HCT116 (cell line): ENCODE data around the gene NYAP1. TPM values are rescaled to one million over a fixed set of nuclear protein-coding genes. Genes with fewer than 3 reads are reported as not detected.
"Not testable (repeated sequence)": the region's sequence is repeated elsewhere in the genome, so short reads cannot be mapped to it uniquely, and the experiment has no call there.

Experiments used
- ATAC-seq: fragments of 200-7000 bp; cut with Tn5 transposase; 2 replicates; pipeline ENCODE4 v1.9.1; 2020; ENCODE audit warnings: mild to moderate bottlenecking, moderate library complexity
- BruUV-seq: library from RNA; stranded (reverse); fragments of 400-500 nt; replicated peaks from 2 replicates; lab custom pipeline; 2021; lab: Mats Ljungman, UMichigan
- CTCF ChIA-PET: fragments of 300-600 bp; sonication (Branson Sonifier 250); formaldehyde crosslinking; loops from one replicate; lab custom pipeline; 2021; ENCODE audit warnings: antibody characterized with exemption; lab: Charles Lee
- POLR2A ChIA-PET: fragments of 300-600, 350-600 bp; sonication (Branson Sonifier 250); formaldehyde crosslinking; loops from one replicate; lab custom pipeline; 2021; ENCODE audit warnings: antibody characterized with exemption; lab: Charles Lee
- RAD21 ChIA-PET, 2 experiments: fragments of 300-600 bp; sonication (Branson Sonifier 250); formaldehyde crosslinking; loops; one replicate each; lab custom pipeline; 2023; ENCODE audit warnings: low total read pairs in 2 of 2; ENCODE audit not compliant: uncharacterized antibody in 2 of 2, unreplicated experiment in 2 of 2, low non-redundant PET in 1 of 2; lab: Charles Lee
- DNase-seq: peaks from one replicate; pipeline ENCODE4 v3.0.0-alpha.2; 2010; ENCODE audit warnings: low read depth, low spot score
- H2AFZ ChIP-seq: fragments of 200-600 bp; shearing (Covaris generic), sonication (generic); 2 replicates; pipeline ENCODE4 v1.6.1; 2017; ENCODE audit warnings: low read depth, mixed run types, mixed read lengths, antibody characterized with exemption, low read length; ENCODE audit not compliant: poor library complexity, severe bottlenecking
- H3K27ac ChIP-seq: 2 replicates; pipeline ENCODE4 v1.5.1; 2012; ENCODE audit warnings: low read depth, low read length
- H3K27me3 ChIP-seq: fragments of 200-600 bp; sonication (generic); 2 replicates; pipeline ENCODE4 v1.6.1; 2016; ENCODE audit warnings: mixed run types, low read length, mixed read lengths; ENCODE audit not compliant: insufficient read depth
- H3K36me3 ChIP-seq, 2 experiments: fragments of 200-500 bp in 1 of 2; fragments of 200-600 bp in 1 of 2; sonication (Bioruptor generic) in 1 of 2; sonication (generic) in 1 of 2; 2 replicates each; pipeline versions ENCODE4 v1.5.1 to v1.6.1; 2014 to 2016; ENCODE audit warnings: low read length in 2 of 2, inconsistent platforms in 1 of 2, mixed read lengths in 1 of 2, mixed run types in 1 of 2; ENCODE audit not compliant: insufficient read depth in 2 of 2, control insufficient read depth in 1 of 2
- H3K4me1 ChIP-seq, 2 experiments: fragments of 200-600 bp in 1 of 2; sonication (generic) in 1 of 2; 2 replicates each; pipeline versions ENCODE4 v1.5.1 to v1.6.1; 2012 to 2017; ENCODE audit warnings: low read length in 2 of 2, inconsistent platforms in 1 of 2, mild to moderate bottlenecking in 1 of 2, mixed read lengths in 1 of 2, mixed run types in 1 of 2, moderate library complexity in 1 of 2; ENCODE audit not compliant: insufficient read depth in 2 of 2, control insufficient read depth in 1 of 2
- H3K4me2 ChIP-seq: fragments of 200-600 bp; sonication (generic); 2 replicates; pipeline ENCODE4 v1.6.1; 2017; ENCODE audit warnings: mixed run types, low read length, mixed read lengths
- H3K4me3 ChIP-seq, 2 experiments: fragments of 200-600 bp in 1 of 2; sonication (generic) in 1 of 2; replicated peaks in 1 of 2; 2 replicates each; pipeline ENCODE4 v1.5.1; 2011 to 2016; ENCODE audit warnings: low read length in 2 of 2, control low read depth in 1 of 2, low read depth in 1 of 2, mild to moderate bottlenecking in 1 of 2, mixed read lengths in 1 of 2, mixed run types in 1 of 2
- H3K79me2 ChIP-seq: fragments of 200-600 bp; sonication (generic); 2 replicates; pipeline ENCODE4 v1.6.1; 2017; ENCODE audit warnings: mild to moderate bottlenecking, mixed run types, low read length, moderate library complexity, mixed read lengths; ENCODE audit not compliant: insufficient read depth
- H3K9ac ChIP-seq: fragments of 200-600 bp; sonication (generic); 2 replicates; pipeline ENCODE4 v1.6.1; 2016; ENCODE audit warnings: low read length, mixed read lengths
- H3K9me2 ChIP-seq: fragments of 200-600 bp; sonication (generic), shearing (Covaris generic); 2 replicates; pipeline ENCODE4 v1.6.1; 2017; ENCODE audit warnings: mixed run types, mild to moderate bottlenecking, moderate library complexity; ENCODE audit not compliant: insufficient read depth
- H3K9me3 ChIP-seq, 2 experiments: fragments of 200-500 bp in 1 of 2; fragments of 200-600 bp in 1 of 2; sonication (Bioruptor generic) in 1 of 2; sonication (generic) in 1 of 2; 2 replicates each; pipeline ENCODE4 v1.6.1; 2014 to 2017; ENCODE audit warnings: low read length in 2 of 2, mixed read lengths in 2 of 2, inconsistent platforms in 1 of 2, low read depth in 1 of 2, mild to moderate bottlenecking in 1 of 2, mixed run types in 1 of 2, moderate library complexity in 1 of 2; ENCODE audit not compliant: control insufficient read depth in 1 of 2, insufficient read depth in 1 of 2
- H4K20me1 ChIP-seq: fragments of 200-600 bp; sonication (generic), shearing (Covaris generic); 2 replicates; pipeline ENCODE4 v1.6.1; 2017; ENCODE audit warnings: mixed run types, mild to moderate bottlenecking, moderate library complexity; ENCODE audit not compliant: insufficient read depth
- CEBPB ChIP-seq: IDR thresholded peaks from 2 replicates; pipeline ENCODE4 v1.6.1; 2012; ENCODE audit warnings: low read depth
- EGR1 ChIP-seq: IDR thresholded peaks from 2 replicates; pipeline ENCODE4 v1.6.1; 2012; ENCODE audit warnings: low read depth
- ELF1 ChIP-seq: IDR thresholded peaks from 2 replicates; pipeline ENCODE4 v1.6.1; 2012; ENCODE audit warnings: low read depth, borderline replicate concordance
- EZH2 ChIP-seq: fragments of 200-600 bp; sonication (generic); IDR thresholded peaks from 2 replicates; pipeline ENCODE4 v1.6.1; 2017; ENCODE audit warnings: antibody characterized with exemption, mixed run types
- EZH2phosphoT487 ChIP-seq: fragments of 200-600 bp; IDR thresholded peaks from 2 replicates; pipeline ENCODE4 v1.6.1; 2018; ENCODE audit warnings: antibody characterized with exemption, borderline replicate concordance
- POLR2A ChIP-seq: IDR thresholded peaks from 2 replicates; pipeline ENCODE4 v1.7.0; 2011; ENCODE audit warnings: borderline replicate concordance; ENCODE audit not compliant: insufficient read depth, insufficient read length; ENCODE audit errors: extremely low read depth
- POLR2AphosphoS5 ChIP-seq: IDR thresholded peaks from 2 replicates; pipeline ENCODE4 v1.6.1; 2011; ENCODE audit warnings: mild to moderate bottlenecking, low read depth, low read length, moderate library complexity
- RAD21 ChIP-seq: IDR thresholded peaks from 2 replicates; pipeline ENCODE4 v1.6.1; 2012; ENCODE audit warnings: low read depth, mild to moderate bottlenecking
- TCF7L2 ChIP-seq: IDR thresholded peaks from 2 replicates; pipeline ENCODE4 v1.7.0; 2011; ENCODE audit warnings: borderline replicate concordance, inconsistent platforms; ENCODE audit not compliant: insufficient read depth, insufficient read length; ENCODE audit errors: extremely low read depth
- intact Hi-C: fragments of 100-400 bp; cut with micrococcal nuclease; formaldehyde crosslinking; loops from 2 replicates; pipeline ENCODE4 v1.10.0; 2022
- total RNA-seq: library from RNA; stranded (reverse); gene quantifications from one replicate; pipeline ENCODE4 v1.2.1, GENCODE V29; 2021; ENCODE audit not compliant: unreplicated experiment
- TF ChIP-seq, protein P1 (sequence below): IDR thresholded peaks from 2 replicates; pipeline ENCODE4 v1.6.1; 2012
- TF ChIP-seq, protein P2 (sequence below): IDR thresholded peaks from 2 replicates; pipeline ENCODE4 v1.6.1; 2012; ENCODE audit warnings: low read depth
- TF ChIP-seq, protein P3 (sequence below): IDR thresholded peaks from 2 replicates; pipeline ENCODE4 v1.6.1; 2012

The NYAP1 gene
- total RNA-seq, 1 experiment from 2014 or later, result 6.7 TPM

DNA sequence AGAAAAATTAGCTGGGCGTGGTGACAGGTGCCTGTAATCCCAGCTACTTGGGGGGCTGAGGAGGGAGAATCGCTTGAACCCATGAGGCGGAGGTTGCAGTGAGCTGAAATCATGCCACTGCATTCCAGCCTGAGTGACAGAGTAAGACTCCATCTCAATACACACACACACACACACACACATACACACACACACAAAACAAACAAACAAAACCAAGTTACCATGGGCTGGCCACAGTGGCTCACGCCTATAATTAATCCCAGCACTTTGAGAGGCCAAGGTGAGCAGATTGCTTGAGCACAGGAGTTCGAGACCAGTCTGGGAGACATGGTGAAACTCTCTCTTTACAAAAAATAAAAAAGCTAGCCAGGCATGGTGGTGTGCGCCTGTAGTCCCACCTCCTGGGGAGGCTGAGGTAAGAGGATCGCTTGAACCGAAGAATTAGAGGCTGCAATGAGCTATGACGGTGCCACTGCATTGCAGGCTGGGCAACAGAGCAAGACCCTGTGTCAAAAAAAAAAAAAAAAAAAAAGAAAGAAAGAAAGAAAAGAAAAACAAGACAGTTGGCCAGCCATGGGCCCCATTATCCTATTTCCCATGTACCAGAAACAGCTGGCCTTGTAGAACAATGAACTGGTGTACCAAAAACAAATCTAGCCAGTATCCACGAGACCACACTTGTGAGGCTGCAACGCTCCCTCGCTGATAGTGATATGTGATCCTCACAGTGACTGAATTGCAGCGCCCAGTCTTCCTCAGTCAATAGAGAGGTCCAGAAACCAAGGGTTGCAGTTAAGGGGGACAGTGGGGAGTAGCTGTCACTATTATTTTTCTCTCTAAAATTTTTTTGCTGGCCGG is 48.7 kb downstream of the NYAP1 start:
- Histone ChIP-seq H3K36me3 (no peaks in the 10 kb centered on the region), H3K79me2 (no peaks in the 10 kb centered on the region), H3K4me3 (no peak overlapping the region), H3K27ac (no peak overlapping the region), H3K27me3 (no peaks in the 10 kb centered on the region), H2AFZ (no peak overlapping the region), H3K9me3 (no peaks in the 10 kb centered on the region), H4K20me1 (no peaks in the 10 kb centered on the region), H3K9ac (no peak overlapping the region), H3K4me1 (no peaks in the 10 kb centered on the region), H3K9me2 (no peaks in the 10 kb centered on the region), H3K4me2 (no peak overlapping the region)
- intact Hi-C loops, result no loop called here
- BruUV-seq, result no TSS peak
- RAD21 ChIA-PET, result no interaction called here
- CTCF ChIA-PET, result no interaction called here
- DNase-seq, result no peak
- POLR2A ChIA-PET, result no interaction called here
- no peak for ATAC-seq
- TF ChIP-seq POLR2AphosphoS5, result no peak
- no peak for TF ChIP-seq ELF1
- TF ChIP-seq, protein P1, sequence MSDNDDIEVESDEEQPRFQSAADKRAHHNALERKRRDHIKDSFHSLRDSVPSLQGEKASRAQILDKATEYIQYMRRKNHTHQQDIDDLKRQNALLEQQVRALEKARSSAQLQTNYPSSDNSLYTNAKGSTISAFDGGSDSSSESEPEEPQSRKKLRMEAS, result no peak
- no peak for TF ChIP-seq RAD21
- no peak for TF ChIP-seq TCF7L2
- TF ChIP-seq, protein P2, sequence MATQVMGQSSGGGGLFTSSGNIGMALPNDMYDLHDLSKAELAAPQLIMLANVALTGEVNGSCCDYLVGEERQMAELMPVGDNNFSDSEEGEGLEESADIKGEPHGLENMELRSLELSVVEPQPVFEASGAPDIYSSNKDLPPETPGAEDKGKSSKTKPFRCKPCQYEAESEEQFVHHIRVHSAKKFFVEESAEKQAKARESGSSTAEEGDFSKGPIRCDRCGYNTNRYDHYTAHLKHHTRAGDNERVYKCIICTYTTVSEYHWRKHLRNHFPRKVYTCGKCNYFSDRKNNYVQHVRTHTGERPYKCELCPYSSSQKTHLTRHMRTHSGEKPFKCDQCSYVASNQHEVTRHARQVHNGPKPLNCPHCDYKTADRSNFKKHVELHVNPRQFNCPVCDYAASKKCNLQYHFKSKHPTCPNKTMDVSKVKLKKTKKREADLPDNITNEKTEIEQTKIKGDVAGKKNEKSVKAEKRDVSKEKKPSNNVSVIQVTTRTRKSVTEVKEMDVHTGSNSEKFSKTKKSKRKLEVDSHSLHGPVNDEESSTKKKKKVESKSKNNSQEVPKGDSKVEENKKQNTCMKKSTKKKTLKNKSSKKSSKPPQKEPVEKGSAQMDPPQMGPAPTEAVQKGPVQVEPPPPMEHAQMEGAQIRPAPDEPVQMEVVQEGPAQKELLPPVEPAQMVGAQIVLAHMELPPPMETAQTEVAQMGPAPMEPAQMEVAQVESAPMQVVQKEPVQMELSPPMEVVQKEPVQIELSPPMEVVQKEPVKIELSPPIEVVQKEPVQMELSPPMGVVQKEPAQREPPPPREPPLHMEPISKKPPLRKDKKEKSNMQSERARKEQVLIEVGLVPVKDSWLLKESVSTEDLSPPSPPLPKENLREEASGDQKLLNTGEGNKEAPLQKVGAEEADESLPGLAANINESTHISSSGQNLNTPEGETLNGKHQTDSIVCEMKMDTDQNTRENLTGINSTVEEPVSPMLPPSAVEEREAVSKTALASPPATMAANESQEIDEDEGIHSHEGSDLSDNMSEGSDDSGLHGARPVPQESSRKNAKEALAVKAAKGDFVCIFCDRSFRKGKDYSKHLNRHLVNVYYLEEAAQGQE, result no peak
- no peak for TF ChIP-seq EZH2phosphoT487
- TF ChIP-seq EZH2, result no peak
- TF ChIP-seq, protein P3, sequence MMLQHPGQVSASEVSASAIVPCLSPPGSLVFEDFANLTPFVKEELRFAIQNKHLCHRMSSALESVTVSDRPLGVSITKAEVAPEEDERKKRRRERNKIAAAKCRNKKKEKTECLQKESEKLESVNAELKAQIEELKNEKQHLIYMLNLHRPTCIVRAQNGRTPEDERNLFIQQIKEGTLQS, result no peak
- no peak for TF ChIP-seq EGR1
- TF ChIP-seq POLR2A, result no peak
- no peak for TF ChIP-seq CEBPB

DNA sequence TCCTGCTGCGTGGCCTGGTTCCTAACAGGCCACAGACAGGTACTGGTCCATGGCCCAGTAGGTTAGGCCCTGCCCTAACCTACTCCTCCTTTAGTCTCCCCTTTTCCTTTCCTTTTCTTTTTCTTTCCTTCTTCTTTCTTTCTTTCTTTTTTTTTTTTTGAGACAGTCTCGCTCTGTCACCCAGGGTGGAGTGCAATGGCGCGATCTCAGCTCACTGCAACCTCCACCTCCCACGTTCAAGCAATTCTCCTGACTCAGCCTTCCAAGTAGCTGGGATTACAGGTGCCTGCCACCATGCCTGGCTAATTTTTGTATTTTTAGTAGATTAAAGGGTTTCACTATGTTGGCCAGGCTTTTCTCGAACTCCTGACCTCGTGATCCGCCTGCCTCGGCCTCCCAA is 52.3 kb downstream of the NYAP1 start:
- RAD21 ChIA-PET, H3K4me3 ChIP-seq, H4K20me1 ChIP-seq, DNase-seq, CTCF ChIA-PET, H3K9me3 ChIP-seq, H2AFZ ChIP-seq, H3K79me2 ChIP-seq, ATAC-seq, H3K9me2 ChIP-seq, H3K4me2 ChIP-seq, BruUV-seq, intact Hi-C loops, H3K36me3 ChIP-seq, H3K27me3 ChIP-seq, H3K9ac ChIP-seq, H3K27ac ChIP-seq: not testable (repeated sequence)
- H3K4me1 ChIP-seq, result peaks cover 11 to 18% of the 10 kb centered on the region in 2 experiments; a peak in 3 of 4 replicates
- POLR2A ChIA-PET, result interaction anchor here (1.1 kb wide), 1 partner anchor 50 kb away, joined by 3 read pairs; the partner anchor contains the start of genes FBXO24 and LRCH4
